Gastrocnemius medialis (tissue), 4 donors: ENCODE measurements around the gene SPIRE2. TPM values are rescaled to one million over a fixed set of nuclear protein-coding genes. Genes with fewer than 3 reads are reported as not detected.

ENCODE experiments used
- ATAC-seq, 2 donors: fragments of 150-250 bp; one replicate each; pipeline ENCODE4 v1.9.1; 2016
- DNase-seq, 2 donors: peaks; one replicate each; pipeline ENCODE4 v3.0.0-alpha.2; 2019
- H3K27ac ChIP-seq, 4 donors: fragments of 200-600 bp; sonication (generic); 1 replicate in 1 of 4; 2 replicates in 3 of 4; pipeline ENCODE4 v1.5.1; 2016 to 2018; ENCODE audit warnings: mild to moderate bottlenecking in 2 of 4, moderate library complexity in 1 of 4
- H3K27me3 ChIP-seq, 3 donors: fragments of 200-600 bp; sonication (generic) in 2 of 3; 1 replicate in 1 of 3; 2 replicates in 2 of 3; pipeline versions ENCODE4 v1.5.1 to v1.6.0; 2016 to 2019; ENCODE audit warnings: mild to moderate bottlenecking in 1 of 3, moderate library complexity in 1 of 3
- H3K36me3 ChIP-seq, 2 donors: fragments of 200-600 bp; sonication (generic) in 1 of 2; one replicate each; pipeline ENCODE4 v1.5.1; 2017 to 2018
- H3K4me1 ChIP-seq, 2 donors: fragments of 200-600 bp; sonication (generic) in 1 of 2; one replicate each; pipeline ENCODE4 v1.5.1; 2016 to 2017; ENCODE audit warnings: mild to moderate bottlenecking in 2 of 2
- H3K4me3 ChIP-seq, 4 donors: fragments of 200-600 bp; sonication (generic) in 3 of 4; 1 replicate in 1 of 4; 2 replicates in 3 of 4; pipeline ENCODE4 v1.5.1; 2016 to 2019; ENCODE audit warnings: mild to moderate bottlenecking in 2 of 4
- H3K9me3 ChIP-seq, 3 donors: fragments of 200-600 bp; sonication (generic) in 2 of 3; 1 replicate in 1 of 3; 2 replicates in 2 of 3; pipeline ENCODE4 v1.5.1; 2016 to 2019
- CTCF ChIP-seq, 5 experiments: fragments of 450-650 bp in 3 of 5; fragments of 200-600 bp in 2 of 5; sonication (generic) in 2 of 5; IDR thresholded peaks in 4 of 5; conservative IDR thresholded peaks in 1 of 5; 1 replicate in 4 of 5; 2 replicates in 1 of 5; pipeline ENCODE4 v1.5.1; 2016 to 2019; ENCODE audit warnings: antibody characterized with exemption in 5 of 5, mild to moderate bottlenecking in 3 of 5, moderate library complexity in 3 of 5
- POLR2A ChIP-seq, 2 donors: fragments of 450-650 bp; IDR thresholded peaks; one replicate each; pipeline ENCODE4 v1.6.1; 2017; ENCODE audit warnings: antibody characterized with exemption in 2 of 2, mild to moderate bottlenecking in 2 of 2, moderate library complexity in 2 of 2
- in situ Hi-C, 4 donors: fragments of 200-750 bp; cut with MboI; loops; one replicate each; pipeline versions ENCODE4 v1.15.0 to v1.8.0; 2017; ENCODE audit warnings: low sequenced_read_pairs in 4 of 4
- intact Hi-C: fragments of 100-400 bp; cut with DNase I; formaldehyde crosslinking; loops from one replicate; pipeline ENCODE4 v1.15.1; 2023; ENCODE audit warnings: low total_unique reads
- total RNA-seq, 4 donors: library from RNA; depleted of rRNA; stranded (reverse); fragments of >200 nt; gene quantifications; one replicate each; pipeline versions ENCODE4 v1.1.0 to v1.2.3, GENCODE V29; 2016

SPIRE2 gene
- total RNA-seq, 4 donors from 2014 or later = 0.49 to 1.6 TPM; not detected in 2

GRCh38 chr16:89858973-89859614 is 30.8 kb downstream of the SPIRE2 start:
- H3K9me3 ChIP-seq = no peaks in the 10 kb centered on the region
- no peak for DNase-seq
- no peaks in the 10 kb centered on the region for H3K36me3 ChIP-seq
- in situ Hi-C loops (no loop called here), intact Hi-C loops (no loop called here)
- no peak overlapping the region for H3K27ac ChIP-seq
- H3K27me3 ChIP-seq = no peaks in the 10 kb centered on the region
- no peak for TF ChIP-seq CTCF (IDR thresholded peaks at IDR 0.05 in 4 of 5, conservative IDR thresholded peaks at IDR 0.05 in 1 of 5)
- no peak for TF ChIP-seq POLR2A (IDR thresholded peaks at IDR 0.05)
- ATAC-seq = no peak
- H3K4me3 ChIP-seq = no peak overlapping the region
- peaks cover 0 to 5% of the 10 kb centered on the region in 2 donors for H3K4me1 ChIP-seq

- ATAC-seq (no peak), DNase-seq (no peak)
- H3K4me3 ChIP-seq = no peak overlapping the region
- no peaks in the 10 kb centered on the region for H3K27me3 ChIP-seq
- H3K27ac ChIP-seq = no peak overlapping the region
- in situ Hi-C loops = no loop called here
- H3K4me1 ChIP-seq = peaks cover 0 to 5% of the 10 kb centered on the region in 2 donors
- no peaks in the 10 kb centered on the region for H3K9me3 ChIP-seq
- no peaks in the 10 kb centered on the region for H3K36me3 ChIP-seq
- intact Hi-C loops = loop anchor here (1.0 kb wide), 1 partner anchor 159 kb away; no protein-coding TSS in a partner anchor
- TF ChIP-seq CTCF (IDR thresholded peaks at IDR 0.05 in 4 of 5, conservative IDR thresholded peaks at IDR 0.05 in 1 of 5) (no peak), POLR2A (IDR thresholded peaks at IDR 0.05) (no peak)
Observed at GRCh38 chr16:89859615-89860007, 31.3 kb downstream of the SPIRE2 start.

GRCh38 chr16:89860747-89861304 is 32.6 kb downstream of the SPIRE2 start:
- DNase-seq = peak; percentile 16 to 31
- intact Hi-C loops (loop anchor here (1.0 kb wide), 1 partner anchor 161 kb away; no protein-coding TSS in a partner anchor), in situ Hi-C loops (no loop called here)
- ATAC-seq = peak in 1 of 2 donors; percentile 62
- Histone ChIP-seq H3K27ac (no peak overlapping the region), H3K27me3 (no peaks in the 10 kb centered on the region), H3K9me3 (no peaks in the 10 kb centered on the region), H3K36me3 (no peaks in the 10 kb centered on the region), H3K4me1 (peaks cover 0 to 5% of the 10 kb centered on the region in 2 donors), H3K4me3 (no peak overlapping the region)
- TF ChIP-seq CTCF (IDR thresholded peaks at IDR 0.05 in 4 of 5, conservative IDR thresholded peaks at IDR 0.05 in 1 of 5) (peak; percentile 79 to 95 (median 90)), POLR2A (IDR thresholded peaks at IDR 0.05) (no peak)

- Histone ChIP-seq H3K36me3 (no peaks in the 10 kb centered on the region), H3K4me1 (peaks cover 0 to 5% of the 10 kb centered on the region in 2 donors), H3K27ac (no peak overlapping the region), H3K9me3 (no peaks in the 10 kb centered on the region), H3K27me3 (no peaks in the 10 kb centered on the region), H3K4me3 (no peak overlapping the region)
- TF ChIP-seq POLR2A (IDR thresholded peaks at IDR 0.05) = no peak
- TF ChIP-seq CTCF (IDR thresholded peaks at IDR 0.05 in 4 of 5, conservative IDR thresholded peaks at IDR 0.05 in 1 of 5) = no peak
- ATAC-seq (no peak), DNase-seq (no peak)
- intact Hi-C loops (no loop called here), in situ Hi-C loops (no loop called here)
Observed at GRCh38 chr16:89861648-89862047, 33.4 kb downstream of the SPIRE2 start.
